Neural cell (in vitro differentiated cells): ENCODE measurements around the gene PPP2R5D. TPM values are rescaled to one million over a fixed set of nuclear protein-coding genes. Genes with fewer than 3 reads are reported as not detected.

Source experiments
- H2AFZ ChIP-seq: fragments of 200-600, 300-800 bp; sonication (generic), shearing (Covaris generic); 2 replicates; pipeline ENCODE4 v1.6.0; 2014; ENCODE audit warnings: low read depth, mild to moderate bottlenecking, antibody characterized with exemption, low read length, moderate library complexity
- H3F3A ChIP-seq: fragments of 200-600 bp; shearing (Covaris generic); 2 replicates; pipeline ENCODE4 v1.6.1; 2016; ENCODE audit warnings: mild to moderate bottlenecking, moderate library complexity, mixed read lengths, antibody characterized with exemption, low read length; ENCODE audit not compliant: insufficient read depth, poor library complexity, severe bottlenecking
- H3K27ac ChIP-seq: fragments of 200-600, 300-800 bp; sonication (generic), shearing (Covaris generic); 2 replicates; pipeline ENCODE4 v1.5.1; 2014; ENCODE audit warnings: mild to moderate bottlenecking, low read length, moderate library complexity
- H3K27me3 ChIP-seq: fragments of 300-800, 200-600 bp; sonication (generic), shearing (Covaris generic); 2 replicates; pipeline ENCODE4 v1.6.0; 2014; ENCODE audit warnings: mild to moderate bottlenecking, low read depth, low read length, moderate library complexity; ENCODE audit not compliant: insufficient read depth
- H3K36me3 ChIP-seq: fragments of 300-800, 200-600 bp; sonication (generic), shearing (Covaris generic); 2 replicates; pipeline ENCODE4 v1.5.1; 2014; ENCODE audit warnings: mild to moderate bottlenecking, antibody characterized with exemption, low read length, moderate library complexity; ENCODE audit not compliant: insufficient read depth
- H3K4me2 ChIP-seq: fragments of 300-800, 200-600 bp; sonication (generic), shearing (Covaris generic); 2 replicates; pipeline ENCODE4 v1.6.0; 2014; ENCODE audit warnings: mild to moderate bottlenecking, low read length
- H3K4me3 ChIP-seq: fragments of 300-800, 200-600 bp; sonication (generic), shearing (Covaris generic); 2 replicates; pipeline ENCODE4 v1.5.1; 2014; ENCODE audit warnings: mild to moderate bottlenecking, low read length, moderate library complexity
- H3K79me2 ChIP-seq: fragments of 200-600 bp; shearing (Covaris generic); replicated peaks from 2 replicates; pipeline ENCODE4 v1.6.0; 2014; ENCODE audit warnings: mild to moderate bottlenecking, low read length, moderate library complexity; ENCODE audit not compliant: insufficient read depth
- H3K9ac ChIP-seq: fragments of 300-800, 200-600 bp; sonication (generic), shearing (Covaris generic); 2 replicates; pipeline ENCODE4 v1.6.1; 2016; ENCODE audit warnings: mild to moderate bottlenecking, low read length, mixed read lengths
- H3K9me2 ChIP-seq: fragments of 200-600 bp; shearing (Covaris generic); 2 replicates; pipeline ENCODE4 v1.6.1; 2016; ENCODE audit warnings: mild to moderate bottlenecking, low read length, mixed read lengths; ENCODE audit not compliant: insufficient read depth
- H3K9me3 ChIP-seq: fragments of 200-600, 300-800 bp; sonication (generic), shearing (Covaris generic); 2 replicates; pipeline ENCODE4 v1.6.1; 2016; ENCODE audit warnings: mild to moderate bottlenecking, mixed run types, low read length, moderate library complexity, mixed read lengths
- H4K20me1 ChIP-seq: fragments of 200-600 bp; shearing (Covaris generic); 2 replicates; pipeline ENCODE4 v1.6.1; 2016; ENCODE audit warnings: mild to moderate bottlenecking, mixed run types; ENCODE audit not compliant: insufficient read depth
- CTCF ChIP-seq: fragments of 450-650 bp; IDR thresholded peaks from 2 replicates; pipeline ENCODE4 v1.5.1; 2014; ENCODE audit warnings: antibody characterized with exemption, mild to moderate bottlenecking, moderate library complexity; ENCODE audit not compliant: poor library complexity, severe bottlenecking
- EP300 ChIP-seq: fragments of 450-650 bp; conservative IDR thresholded peaks from 2 replicates; pipeline ENCODE4 v1.6.1; 2014; ENCODE audit warnings: antibody characterized with exemption, mild to moderate bottlenecking, moderate library complexity; ENCODE audit not compliant: poor library complexity, severe bottlenecking
- EZH2 ChIP-seq: fragments of 200-600, 300-800 bp; shearing (Covaris generic), sonication (generic); IDR thresholded peaks from 2 replicates; pipeline ENCODE4 v1.6.1; 2014; ENCODE audit warnings: antibody characterized with exemption, low read length, borderline replicate concordance, mild to moderate bottlenecking; ENCODE audit not compliant: insufficient read depth, poor library complexity, severe bottlenecking
- MXI1 ChIP-seq: fragments of 450-650 bp; conservative IDR thresholded peaks from 2 replicates; pipeline ENCODE4 v1.6.1; 2014; ENCODE audit warnings: antibody characterized with exemption, mild to moderate bottlenecking; ENCODE audit not compliant: poor library complexity, severe bottlenecking
- POLR2AphosphoS5 ChIP-seq: IDR thresholded peaks from 2 replicates; pipeline ENCODE4 v1.6.1; 2012
- RAD21 ChIP-seq: fragments of 450-650 bp; conservative IDR thresholded peaks from 2 replicates; pipeline ENCODE4 v1.6.1; 2014; ENCODE audit warnings: antibody characterized with exemption, mild to moderate bottlenecking, moderate library complexity
- REST ChIP-seq: IDR thresholded peaks from 2 replicates; pipeline ENCODE4 v1.6.1; 2012; ENCODE audit warnings: borderline replicate concordance
- SMC3 ChIP-seq: fragments of 450-650 bp; conservative IDR thresholded peaks from 2 replicates; pipeline ENCODE4 v1.6.1; 2014; ENCODE audit warnings: antibody characterized with exemption, mild to moderate bottlenecking, moderate library complexity; ENCODE audit not compliant: poor library complexity
- TAF1 ChIP-seq: IDR thresholded peaks from 2 replicates; pipeline ENCODE4 v1.6.1; 2012; ENCODE audit warnings: low read depth
- polyA plus RNA-seq: library from polyadenylated mRNA; depleted of rRNA; stranded (reverse); fragments of >200 nt; gene quantifications from 2 replicates; pipeline ENCODE4 v1.2.3, GENCODE V29; 2014

Gene PPP2R5D
- polyA plus RNA-seq, 1 donor from 2014 or later: 41.1 TPM

GRCh38 chr6:42989923-42990322 is 5.6 kb downstream of the PPP2R5D start:
- Histone ChIP-seq H3K9ac (no peak overlapping the region), H3K27me3 (no peaks in the 10 kb centered on the region), H3K27ac (no peak overlapping the region), H3K36me3 (no peaks in the 10 kb centered on the region), H3K4me2 (no peak overlapping the region), H3K4me3 (no peak overlapping the region), H3F3A (no peaks in the 10 kb centered on the region), H2AFZ (no peak overlapping the region), H3K9me3 (no peaks in the 10 kb centered on the region), H3K79me2 (peaks cover 12% of the 10 kb centered on the region), H4K20me1 (no peaks in the 10 kb centered on the region), H3K9me2 (no peaks in the 10 kb centered on the region)
- TF ChIP-seq MXI1 (no peak), EZH2 (no peak), TAF1 (no peak), SMC3 (no peak), EP300 (no peak), RAD21 (no peak)

DNA sequence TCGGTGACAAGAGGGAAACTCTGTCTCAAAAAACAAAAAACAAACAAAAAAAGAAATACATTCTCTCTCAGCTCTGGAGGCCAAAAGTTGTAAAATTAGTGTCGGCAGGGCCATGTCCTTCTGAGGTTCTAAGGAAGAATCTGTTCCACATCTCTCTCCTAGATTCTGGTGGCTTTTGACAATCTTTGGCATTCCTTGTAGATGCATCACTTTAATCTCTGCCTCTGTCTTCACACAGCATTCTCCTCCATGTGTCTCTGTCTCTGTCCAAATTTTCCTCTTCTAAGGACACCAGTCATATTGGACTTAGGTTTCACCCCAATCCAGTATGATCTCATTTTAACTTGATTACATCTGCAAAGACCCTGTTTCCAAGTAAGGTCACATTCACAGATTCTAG is 9.1 kb downstream of the PPP2R5D start:
- H3K9ac ChIP-seq: no peak overlapping the region
- H3K4me3 ChIP-seq: no peak overlapping the region
- H3K79me2 ChIP-seq: no peaks in the 10 kb centered on the region
- H3K9me2 ChIP-seq: no peaks in the 10 kb centered on the region
- no peaks in the 10 kb centered on the region for H4K20me1 ChIP-seq
- H3K27ac ChIP-seq: no peak overlapping the region
- no peak for TF ChIP-seq CTCF
- TF ChIP-seq EZH2: no peak
- TF ChIP-seq RAD21: no peak
- TF ChIP-seq EP300: no peak
- TF ChIP-seq POLR2AphosphoS5: no peak
- no peak for TF ChIP-seq MXI1
- TF ChIP-seq SMC3: no peak
- TF ChIP-seq TAF1: no peak
- TF ChIP-seq REST: no peak
- H3K9me3 ChIP-seq: no peaks in the 10 kb centered on the region
- no peak overlapping the region for H2AFZ ChIP-seq
- H3K36me3 ChIP-seq: no peaks in the 10 kb centered on the region
- no peak overlapping the region for H3K4me2 ChIP-seq
- H3K27me3 ChIP-seq: no peaks in the 10 kb centered on the region
- H3F3A ChIP-seq: no peaks in the 10 kb centered on the region
